NCI-H748 (cell line): Measurements from ENCODE around the gene HES1.
"Not testable (repeated sequence)": the region's sequence is repeated elsewhere in the genome, so short reads cannot be mapped to it uniquely, and the experiment has no call there.

ENCODE experiments used
- DNase-seq: peaks from one replicate; lab custom pipeline; 2025; ENCODE audit not compliant: unreplicated experiment; lab: John Stamatoyannopoulos, UW

Gene HES1

GRCh38 chr3:194135806-194136518 is at the start of gene HES1:
HES1 (plus strand) TSS chr3:194136148; CDS start chr3:194136381, 233 bp downstream.
- DNase-seq, result peak; percentile 90

- DNase-seq, result no peak
These were observed 49.4 kb upstream of the HES1 start for GRCh38 chr3:194086388-194087075.

GRCh38 chr3:194087280-194087679 is 48.7 kb upstream of the HES1 start:
- no peak for DNase-seq

GRCh38 chr3:194087995-194088855 is 47.7 kb upstream of the HES1 start:
- DNase-seq, result no peak

- DNase-seq, result no peak
These were observed 46.4 kb upstream of the HES1 start for GRCh38 chr3:194089357-194090177.

- not testable (repeated sequence) for DNase-seq
These were observed 45.8 kb upstream of the HES1 start for GRCh38 chr3:194090178-194090555.

GRCh38 chr3:194090716-194091115 is 45.2 kb upstream of the HES1 start:
- DNase-seq, result no peak

GRCh38 chr3:194091141-194091540 is 44.8 kb upstream of the HES1 start:
- DNase-seq, result no peak

- DNase-seq, result not testable (repeated sequence)
These were observed 44.1 kb upstream of the HES1 start for GRCh38 chr3:194091897-194092296.

- DNase-seq, result no peak
These were observed 43.1 kb upstream of the HES1 start for GRCh38 chr3:194092881-194093301.

- DNase-seq, result no peak
These were observed 42.1 kb upstream of the HES1 start for GRCh38 chr3:194093842-194094241.

GRCh38 chr3:194095464-194095863 is 40.5 kb upstream of the HES1 start:
- DNase-seq, result peak; percentile 77

- no peak for DNase-seq
These were observed 40.0 kb upstream of the HES1 start for GRCh38 chr3:194095902-194096301.

GRCh38 chr3:194097141-194097882 is 38.6 kb upstream of the HES1 start:
- DNase-seq, result no peak

- DNase-seq, result no peak
These were observed 37.7 kb upstream of the HES1 start for GRCh38 chr3:194098081-194098842.

- DNase-seq, result no peak
These were observed 37.1 kb upstream of the HES1 start for GRCh38 chr3:194098843-194099183.

GRCh38 chr3:194099215-194099614 is 36.7 kb upstream of the HES1 start:
- no peak for DNase-seq

- DNase-seq, result no peak
These were observed 35.0 kb upstream of the HES1 start for GRCh38 chr3:194100856-194101390.
